Measurements from ENCODE around the gene CHD5.

The CHD5 gene

DNA sequence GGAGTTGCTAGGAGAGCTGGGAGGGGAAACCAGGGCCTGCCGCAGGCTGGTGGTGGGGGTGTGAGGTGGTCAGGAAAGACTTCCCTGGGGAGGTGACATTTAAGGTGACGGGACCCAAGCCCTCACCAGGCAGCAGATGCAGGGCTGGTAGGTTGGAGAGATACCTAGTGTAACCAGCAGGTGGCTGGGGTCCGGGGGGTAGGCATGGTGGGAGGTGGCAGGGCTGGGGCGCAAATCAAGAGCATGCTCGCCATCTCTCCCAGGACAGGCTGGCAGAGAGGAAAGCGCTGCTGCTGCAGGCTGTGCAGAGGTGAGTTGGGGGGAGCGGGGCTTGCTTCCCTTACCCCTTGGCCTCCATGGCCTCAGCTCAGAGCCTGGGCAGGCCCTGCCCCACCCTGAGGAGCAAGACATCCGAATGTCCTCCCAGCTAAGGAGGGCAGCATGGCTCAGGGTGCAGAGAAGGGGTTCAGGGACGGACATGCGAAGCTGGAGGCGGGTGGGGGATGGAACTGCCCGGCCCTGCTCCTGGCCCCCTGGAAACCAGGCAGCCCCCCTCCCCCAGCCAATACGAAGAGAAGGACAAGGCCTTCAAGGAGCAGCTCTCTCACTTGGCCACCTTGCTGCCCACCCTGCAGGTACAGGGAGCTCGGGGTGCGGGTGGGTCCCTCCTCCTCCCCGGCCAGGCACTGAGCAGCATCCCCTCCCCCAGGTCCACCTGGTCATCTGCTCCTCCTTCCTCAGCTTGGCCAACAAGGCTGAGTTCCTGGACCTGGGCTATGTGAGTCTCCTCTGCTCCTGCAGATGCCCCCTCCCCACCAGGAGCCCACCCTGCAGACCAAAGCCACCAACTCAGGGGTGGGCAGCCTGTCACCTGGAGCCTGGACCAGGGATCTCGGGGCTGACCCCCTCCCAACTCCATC, 29.8 kb upstream of the CHD5 start:
- Histone ChIP-seq H3K36me3 (ENCODE audit: control insufficient read depth, insufficient read depth, low read length) (no peaks in the 10 kb centered on the region), H3K27ac (ENCODE audit: low read depth, low read length) (no peak overlapping the region), H3K4me1 (ENCODE audit: control insufficient read depth, insufficient read depth, low read length) (no peaks in the 10 kb centered on the region), H3K9ac (ENCODE audit: low read length) (no peak overlapping the region), H3K27me3 (ENCODE audit: control insufficient read depth, insufficient read depth, low read length) (no peaks in the 10 kb centered on the region), H3K4me3 (ENCODE audit: low read length) (peak overlapping the region; percentile 35)

GRCh38 chr1:6208723-6209660, 28.9 kb upstream of the CHD5 start:
- Histone ChIP-seq H3K4me3 (ENCODE audit: low read length) (peak overlapping the region; percentile 57), H3K27ac (ENCODE audit: low read depth, low read length) (no peak overlapping the region), H3K36me3 (ENCODE audit: control insufficient read depth, insufficient read depth, low read length) (no peaks in the 10 kb centered on the region), H3K4me1 (ENCODE audit: control insufficient read depth, insufficient read depth, low read length) (no peaks in the 10 kb centered on the region), H3K27me3 (ENCODE audit: control insufficient read depth, insufficient read depth, low read length) (no peaks in the 10 kb centered on the region), H3K9ac (ENCODE audit: low read length) (no peak overlapping the region)

DNA sequence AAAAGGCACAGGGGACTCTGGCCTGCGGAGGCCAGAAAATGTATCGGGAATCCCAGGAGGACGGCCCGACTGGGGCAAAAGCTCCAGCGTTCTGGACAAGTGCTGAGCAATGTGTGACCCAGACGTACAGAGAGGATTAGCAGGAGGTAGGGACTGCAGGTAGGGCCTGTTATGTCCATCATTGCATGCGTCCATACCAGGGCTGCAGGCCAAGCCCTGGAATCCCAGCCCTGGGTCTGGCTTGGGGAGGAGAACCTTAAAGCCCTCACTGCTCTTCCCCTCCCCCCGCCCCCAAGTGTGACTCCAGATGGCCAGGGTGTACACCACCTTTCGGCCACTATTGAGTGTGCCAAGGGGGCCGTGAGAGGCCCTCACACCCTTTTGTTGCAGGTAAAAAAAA, 27.8 kb upstream of the CHD5 start:
- Histone ChIP-seq H3K27ac (ENCODE audit: low read depth, low read length) (no peak overlapping the region), H3K4me3 (ENCODE audit: low read length) (no peak overlapping the region), H3K4me1 (ENCODE audit: control insufficient read depth, insufficient read depth, low read length) (no peaks in the 10 kb centered on the region), H3K9ac (ENCODE audit: low read length) (no peak overlapping the region), H3K27me3 (ENCODE audit: control insufficient read depth, insufficient read depth, low read length) (no peaks in the 10 kb centered on the region), H3K36me3 (ENCODE audit: control insufficient read depth, insufficient read depth, low read length) (no peaks in the 10 kb centered on the region)

DNA sequence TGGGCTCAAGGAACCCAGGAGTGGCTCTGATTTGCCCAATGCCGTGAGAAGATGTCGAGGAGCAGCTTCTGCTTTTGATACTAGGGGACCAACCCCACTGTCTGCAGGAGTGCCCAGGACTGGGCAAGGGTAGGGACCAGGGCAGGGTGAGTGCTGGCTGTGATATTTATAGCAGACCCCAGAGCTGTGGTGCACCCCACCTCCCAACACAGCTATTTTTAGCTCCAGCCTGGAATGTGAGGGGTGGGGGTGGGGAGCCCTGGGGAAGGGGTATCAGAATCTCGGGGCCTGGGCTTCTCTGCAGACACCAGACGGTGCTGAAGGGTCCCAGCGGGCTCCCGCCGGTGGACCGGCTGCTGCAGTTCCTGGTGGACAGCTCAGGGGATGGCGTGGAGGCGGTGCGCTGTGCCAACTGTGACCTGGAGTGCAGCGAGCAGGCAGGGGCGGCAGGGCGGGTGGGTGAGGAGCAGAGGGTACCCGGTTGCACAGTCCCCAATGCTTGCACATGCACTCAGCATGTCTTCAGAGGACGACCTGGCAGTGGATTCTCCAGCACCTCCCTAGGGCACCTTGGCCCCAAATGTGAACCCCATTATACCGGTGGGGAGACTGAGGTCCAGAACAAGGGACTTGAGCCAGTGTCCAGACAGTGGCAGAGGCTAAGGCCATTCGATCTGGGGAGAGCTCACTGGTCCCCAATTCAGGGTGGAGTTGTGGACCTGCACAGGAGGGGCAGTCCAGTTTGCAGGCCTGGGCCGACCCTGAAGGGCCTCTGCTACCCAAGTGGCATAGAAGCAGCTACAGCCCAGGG, 27.2 kb upstream of the CHD5 start:
- Histone ChIP-seq H3K27me3 (ENCODE audit: control insufficient read depth, insufficient read depth, low read length) (no peaks in the 10 kb centered on the region), H3K36me3 (ENCODE audit: control insufficient read depth, insufficient read depth, low read length) (no peaks in the 10 kb centered on the region), H3K9ac (ENCODE audit: low read length) (no peak overlapping the region), H3K4me1 (ENCODE audit: control insufficient read depth, insufficient read depth, low read length) (no peaks in the 10 kb centered on the region), H3K27ac (ENCODE audit: low read depth, low read length) (no peak overlapping the region), H3K4me3 (ENCODE audit: low read length) (no peak overlapping the region)

DNA sequence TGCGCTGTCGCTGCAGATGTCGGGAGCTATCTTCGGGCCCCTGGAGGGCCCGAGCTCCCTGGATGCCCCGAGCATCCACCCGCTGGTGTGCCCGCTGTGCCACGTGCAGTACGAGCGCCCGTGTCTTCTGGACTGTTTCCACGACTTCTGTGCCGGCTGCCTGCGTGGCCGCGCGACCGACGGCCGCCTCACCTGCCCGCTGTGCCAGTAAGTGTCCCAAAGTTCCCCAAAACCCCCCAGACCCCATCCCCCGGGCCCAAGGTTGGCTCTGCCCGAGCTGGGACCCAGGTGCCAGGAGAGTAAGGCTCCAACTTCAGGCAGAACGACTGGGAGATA, 26.4 kb upstream of the CHD5 start:
- Histone ChIP-seq H3K27ac (ENCODE audit: low read depth, low read length) (peak overlapping the region; percentile 51), H3K4me1 (ENCODE audit: control insufficient read depth, insufficient read depth, low read length) (no peaks in the 10 kb centered on the region), H3K9ac (ENCODE audit: low read length) (no peak overlapping the region), H3K36me3 (ENCODE audit: control insufficient read depth, insufficient read depth, low read length) (no peaks in the 10 kb centered on the region), H3K4me3 (ENCODE audit: low read length) (peak overlapping the region; percentile 77), H3K27me3 (ENCODE audit: control insufficient read depth, insufficient read depth, low read length) (no peaks in the 10 kb centered on the region)

GRCh38 chr1:6205849-6206519, 25.9 kb upstream of the CHD5 start, which contains the start of gene RNF207:
RNF207 (plus strand) TSS chr1:6206119; CDS start chr1:6206536, 417 bp downstream.
- H3K4me3 ChIP-seq (ENCODE audit: low read length): peak within 1 kb of the TSS; percentile 77
- H3K27ac ChIP-seq (ENCODE audit: low read depth, low read length): peak within 1 kb of the TSS; percentile 63
- H3K27me3 ChIP-seq (ENCODE audit: control insufficient read depth, insufficient read depth, low read length): no peaks in the 10 kb centered on the region
- no peaks in the 10 kb centered on the region for H3K36me3 ChIP-seq (ENCODE audit: control insufficient read depth, insufficient read depth, low read length)
- peak within 1 kb of the TSS; percentile 40 for H3K9ac ChIP-seq (ENCODE audit: low read length)
- H3K4me1 ChIP-seq (ENCODE audit: control insufficient read depth, insufficient read depth, low read length): no peaks in the 10 kb centered on the region

- Histone ChIP-seq H3K9ac (ENCODE audit: low read length) (no peak overlapping the region), H3K4me1 (ENCODE audit: control insufficient read depth, insufficient read depth, low read length) (peaks cover 16% of the 10 kb centered on the region), H3K36me3 (ENCODE audit: control insufficient read depth, insufficient read depth, low read length) (no peaks in the 10 kb centered on the region), H3K27me3 (ENCODE audit: control insufficient read depth, insufficient read depth, low read length) (no peaks in the 10 kb centered on the region), H3K4me3 (ENCODE audit: low read length) (no peak overlapping the region), H3K27ac (ENCODE audit: low read depth, low read length) (no peak overlapping the region)
Observed at GRCh38 chr1:6202256-6202655, 22.1 kb upstream of the CHD5 start.

GRCh38 chr1:6200188-6200809, 20.2 kb upstream of the CHD5 start:
- Histone ChIP-seq H3K36me3 (ENCODE audit: control insufficient read depth, insufficient read depth, low read length) (peaks cover 4% of the 10 kb centered on the region), H3K4me3 (ENCODE audit: low read length) (peak overlapping the region; percentile 57), H3K4me1 (ENCODE audit: control insufficient read depth, insufficient read depth, low read length) (peaks cover 16% of the 10 kb centered on the region), H3K27ac (ENCODE audit: low read depth, low read length) (peak overlapping the region; percentile 81), H3K9ac (ENCODE audit: low read length) (no peak overlapping the region), H3K27me3 (ENCODE audit: control insufficient read depth, insufficient read depth, low read length) (no peaks in the 10 kb centered on the region)

- peak within 1 kb of the TSS; percentile 81 for H3K27ac ChIP-seq (ENCODE audit: low read depth, low read length)
- peaks cover 16% of the 10 kb centered on the region for H3K4me1 ChIP-seq (ENCODE audit: control insufficient read depth, insufficient read depth, low read length)
- no peaks in the 10 kb centered on the region for H3K27me3 ChIP-seq (ENCODE audit: control insufficient read depth, insufficient read depth, low read length)
- H3K36me3 ChIP-seq (ENCODE audit: control insufficient read depth, insufficient read depth, low read length): peaks cover 6% of the 10 kb centered on the region
- H3K4me3 ChIP-seq (ENCODE audit: low read length): peak within 1 kb of the TSS; percentile 69
- peak within 1 kb of the TSS; percentile 76 for H3K9ac ChIP-seq (ENCODE audit: low read length)
Observed at GRCh38 chr1:6199298-6200187, 19.4 kb upstream of the CHD5 start, which contains the start of gene RPL22. RPL22 (minus strand) TSS chr1:6199595; CDS start chr1:6199573, 22 bp downstream.

GRCh38 chr1:6198646-6199297, 18.7 kb upstream of the CHD5 start:
- H3K27me3 ChIP-seq (ENCODE audit: control insufficient read depth, insufficient read depth, low read length): no peaks in the 10 kb centered on the region
- peak overlapping the region; percentile 76 for H3K9ac ChIP-seq (ENCODE audit: low read length)
- peaks cover 10% of the 10 kb centered on the region for H3K36me3 ChIP-seq (ENCODE audit: control insufficient read depth, insufficient read depth, low read length)
- H3K4me3 ChIP-seq (ENCODE audit: low read length): peak overlapping the region; percentile 69
- H3K27ac ChIP-seq (ENCODE audit: low read depth, low read length): peak overlapping the region; percentile 60
- H3K4me1 ChIP-seq (ENCODE audit: control insufficient read depth, insufficient read depth, low read length): peaks cover 16% of the 10 kb centered on the region

All from rectal smooth muscle tissue (tissue), 1 donor.